ENCODE measurements around the gene NTNG2. TPM values are rescaled to one million over a fixed set of nuclear protein-coding genes. Genes with fewer than 3 reads are reported as not detected.

The NTNG2 gene
- total and polyA plus RNA-seq, 12 donors = 0.37 to 21.6 (median 4.7) TPM

- Histone ChIP-seq H3K27ac (no peak overlapping the region), H3K4me3 (no peak overlapping the region), H3K27me3 (no peaks in the 10 kb centered on the region), H3K4me1 (replicated peaks in 1 of 2) (peaks cover under 1 to 1% of the 10 kb centered on the region in 2 donors), H3K36me3 (replicated peaks in 1 of 2) (no peaks in the 10 kb centered on the region), H3K9me3 (replicated peaks in 1 of 3) (no peaks in the 10 kb centered on the region)
- peak in 1 of 7 donors; percentile 10 for DNase-seq
- intact Hi-C loops (cut with DNase I) = loop anchor here in 1 of 2 donors (5.0 kb wide), 1 partner anchor 488 kb away; no protein-coding TSS in a partner anchor
- TF ChIP-seq POLR2A (IDR thresholded peaks at IDR 0.05) (no peak), CTCF (IDR thresholded peaks at IDR 0.05) (no peak)
- 92 to 97% (median 93%) methylated on average over 5 to 20 of the region's 20 CpGs for WGBS, 4 donors
Observed at GRCh38 chr9:132250324-132251262, 88.7 kb downstream of the NTNG2 start.

- Histone ChIP-seq H3K27me3 (no peaks in the 10 kb centered on the region), H3K9me3 (replicated peaks in 1 of 3) (no peaks in the 10 kb centered on the region), H3K36me3 (replicated peaks in 1 of 2) (peaks cover 0 to 34% of the 10 kb centered on the region in 2 donors), H3K4me3 (no peak overlapping the region), H3K4me1 (replicated peaks in 1 of 2) (peaks cover 0 to 7% of the 10 kb centered on the region in 2 donors), H3K27ac (no peak overlapping the region)
- TF ChIP-seq POLR2A (IDR thresholded peaks at IDR 0.05) = no peak
- no peak for TF ChIP-seq CTCF (IDR thresholded peaks at IDR 0.05)
- no peak for DNase-seq
- 80 to 94% (median 89%) methylated on average over 3 of the region's 3 CpGs for WGBS, 4 donors
- intact Hi-C loops (cut with DNase I) = no loop called here
Observed at GRCh38 chr9:132260846-132261245, 99.0 kb downstream of the NTNG2 start.

GRCh38 chr9:132266017-132266416, 104.2 kb downstream of the NTNG2 start:
- Histone ChIP-seq H3K27ac (no peak overlapping the region), H3K9me3 (replicated peaks in 1 of 3) (no peaks in the 10 kb centered on the region), H3K36me3 (replicated peaks in 1 of 2) (peaks cover 0 to 78% of the 10 kb centered on the region in 2 donors), H3K4me3 (no peak overlapping the region), H3K27me3 (no peaks in the 10 kb centered on the region), H3K4me1 (replicated peaks in 1 of 2) (peaks cover 0 to 4% of the 10 kb centered on the region in 2 donors)
- WGBS, 4 donors = 62 to 76% (median 71%) methylated on average over 3 of the region's 3 CpGs
- no peak for DNase-seq
- intact Hi-C loops (cut with DNase I) = no loop called here
- TF ChIP-seq CTCF (IDR thresholded peaks at IDR 0.05) = no peak
- no peak for TF ChIP-seq POLR2A (IDR thresholded peaks at IDR 0.05)

- Histone ChIP-seq H3K36me3 (replicated peaks in 1 of 2) (peaks cover 0 to 85% of the 10 kb centered on the region in 2 donors), H3K9me3 (replicated peaks in 1 of 3) (no peaks in the 10 kb centered on the region), H3K4me3 (no peak overlapping the region), H3K27ac (no peak overlapping the region), H3K27me3 (no peaks in the 10 kb centered on the region), H3K4me1 (replicated peaks in 1 of 2) (peaks cover 0 to 8% of the 10 kb centered on the region in 2 donors)
- DNase-seq = no peak
- 70 to 89% (median 74%) methylated on average over 2 to 3 of the region's 3 CpGs for WGBS, 4 donors
- intact Hi-C loops (cut with DNase I) = no loop called here
- TF ChIP-seq POLR2A (IDR thresholded peaks at IDR 0.05) (no peak), CTCF (IDR thresholded peaks at IDR 0.05) (no peak)
Observed at GRCh38 chr9:132267660-132268059, 105.8 kb downstream of the NTNG2 start.

Measured in adrenal gland (tissue), 12 donors.